ENCODE measurements around the gene ZFP36L2.

The ZFP36L2 gene

DNA sequence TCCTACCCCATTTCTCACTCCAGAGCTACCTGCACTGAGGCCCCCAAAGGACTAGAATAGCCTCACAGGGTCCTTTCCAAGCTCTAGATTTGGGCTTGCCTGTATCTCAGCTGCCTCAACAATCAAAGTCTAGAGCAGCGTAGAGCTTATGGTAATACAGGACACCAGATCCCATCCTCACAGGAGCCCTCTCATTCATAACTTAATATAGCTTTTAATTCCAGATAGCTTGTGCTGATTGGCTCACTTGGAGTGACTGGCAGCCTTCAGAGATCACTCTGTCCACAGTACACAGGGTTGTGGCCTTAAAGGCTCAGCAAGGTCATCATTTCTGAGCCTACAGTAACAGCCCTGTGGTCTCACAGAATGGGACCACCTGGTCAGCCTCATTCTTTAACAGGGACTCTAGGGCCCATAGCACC is 51.4 kb downstream of the ZFP36L2 start:
- H3K4me3 ChIP-seq (ENCODE audit: low read depth, low read length), result no peak overlapping the region
- TF ChIP-seq, protein P1, sequence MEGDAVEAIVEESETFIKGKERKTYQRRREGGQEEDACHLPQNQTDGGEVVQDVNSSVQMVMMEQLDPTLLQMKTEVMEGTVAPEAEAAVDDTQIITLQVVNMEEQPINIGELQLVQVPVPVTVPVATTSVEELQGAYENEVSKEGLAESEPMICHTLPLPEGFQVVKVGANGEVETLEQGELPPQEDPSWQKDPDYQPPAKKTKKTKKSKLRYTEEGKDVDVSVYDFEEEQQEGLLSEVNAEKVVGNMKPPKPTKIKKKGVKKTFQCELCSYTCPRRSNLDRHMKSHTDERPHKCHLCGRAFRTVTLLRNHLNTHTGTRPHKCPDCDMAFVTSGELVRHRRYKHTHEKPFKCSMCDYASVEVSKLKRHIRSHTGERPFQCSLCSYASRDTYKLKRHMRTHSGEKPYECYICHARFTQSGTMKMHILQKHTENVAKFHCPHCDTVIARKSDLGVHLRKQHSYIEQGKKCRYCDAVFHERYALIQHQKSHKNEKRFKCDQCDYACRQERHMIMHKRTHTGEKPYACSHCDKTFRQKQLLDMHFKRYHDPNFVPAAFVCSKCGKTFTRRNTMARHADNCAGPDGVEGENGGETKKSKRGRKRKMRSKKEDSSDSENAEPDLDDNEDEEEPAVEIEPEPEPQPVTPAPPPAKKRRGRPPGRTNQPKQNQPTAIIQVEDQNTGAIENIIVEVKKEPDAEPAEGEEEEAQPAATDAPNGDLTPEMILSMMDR (IDR thresholded peaks at IDR 0.05; ENCODE audit: low read depth, low read length), result no peak

DNA sequence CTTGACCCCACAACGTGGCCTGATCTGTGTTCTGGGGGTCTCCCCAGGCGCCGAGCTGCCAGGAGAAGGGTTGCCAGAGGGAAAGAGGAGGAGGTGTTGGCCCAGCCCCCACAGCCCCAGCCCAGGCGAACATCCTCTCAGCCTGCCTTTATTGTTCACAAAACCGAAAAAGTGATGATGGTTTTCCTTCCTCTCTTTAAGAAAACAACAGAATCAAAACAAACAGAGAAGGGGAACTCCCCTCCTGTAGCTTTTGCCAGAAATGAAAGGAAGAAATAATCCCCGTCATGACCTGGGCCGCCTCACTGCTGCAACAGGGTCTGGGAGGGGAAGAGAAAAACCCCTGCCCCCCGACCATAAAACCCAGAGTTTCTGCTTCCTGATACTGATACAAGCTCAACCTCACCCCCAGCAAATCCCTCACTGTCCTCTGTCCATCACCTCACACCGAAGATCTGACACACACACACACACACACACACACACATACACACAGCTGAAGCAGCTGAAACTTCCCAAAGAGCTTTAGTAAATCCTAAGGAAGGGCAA is 52.0 kb downstream of the ZFP36L2 start:
- no peak overlapping the region for H3K4me3 ChIP-seq (ENCODE audit: low read depth, low read length)
- TF ChIP-seq, protein P1 (IDR thresholded peaks at IDR 0.05; ENCODE audit: low read depth, low read length), result no peak
